HG02610 (cell line): ENCODE results near the gene MAML3.
"Not testable (repeated sequence)": the region's sequence is repeated elsewhere in the genome, so short reads cannot be mapped to it uniquely, and the experiment has no call there.

Experiments
- ATAC-seq: cut with Tn5 transposase; IDR thresholded peaks from one replicate; pipeline ENCODE4 v1.9.1; 2021; ENCODE audit warnings: mild to moderate bottlenecking, moderate library complexity; ENCODE audit not compliant: unreplicated experiment

MAML3 gene

DNA sequence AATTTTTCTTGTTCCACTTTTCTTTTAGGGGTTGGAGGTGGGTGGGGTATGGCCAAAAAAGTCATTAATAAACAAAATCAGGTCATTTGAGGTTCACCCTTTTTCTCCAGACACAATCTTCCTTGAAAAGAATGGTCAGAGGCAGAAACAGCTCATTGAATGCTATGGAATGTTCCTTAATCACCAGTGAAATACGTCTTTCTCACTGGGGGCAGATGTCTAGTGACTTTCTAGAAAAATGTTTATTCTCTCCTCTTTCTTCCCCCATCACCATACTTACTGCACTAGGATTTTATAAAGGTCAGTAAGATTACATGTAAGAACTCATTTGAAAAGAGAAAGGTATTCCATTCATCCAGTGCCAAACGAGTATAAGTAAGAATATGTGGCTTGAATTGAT lies 443.9 kb downstream of the MAML3 start:
- ATAC-seq: no peak

DNA sequence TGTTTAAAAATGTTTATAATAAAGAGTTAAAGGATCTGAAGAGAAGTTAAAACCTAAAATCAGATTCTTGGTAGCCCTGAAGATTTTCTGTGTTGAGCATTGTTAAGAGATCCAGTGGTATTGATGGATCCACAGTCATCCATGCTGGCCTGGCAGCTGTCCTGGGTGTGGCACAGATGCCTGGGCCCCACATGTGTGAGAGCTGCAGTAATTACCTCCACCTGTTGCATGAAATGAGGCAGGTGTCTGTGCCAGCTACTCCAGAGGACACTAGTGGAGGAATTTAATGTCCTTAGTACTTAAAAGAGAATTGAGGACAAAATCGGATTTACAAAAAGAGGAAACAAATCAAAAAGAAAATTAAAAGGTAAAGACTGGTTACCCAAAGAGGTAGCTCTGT lies 444.3 kb downstream of the MAML3 start:
- no peak for ATAC-seq

DNA sequence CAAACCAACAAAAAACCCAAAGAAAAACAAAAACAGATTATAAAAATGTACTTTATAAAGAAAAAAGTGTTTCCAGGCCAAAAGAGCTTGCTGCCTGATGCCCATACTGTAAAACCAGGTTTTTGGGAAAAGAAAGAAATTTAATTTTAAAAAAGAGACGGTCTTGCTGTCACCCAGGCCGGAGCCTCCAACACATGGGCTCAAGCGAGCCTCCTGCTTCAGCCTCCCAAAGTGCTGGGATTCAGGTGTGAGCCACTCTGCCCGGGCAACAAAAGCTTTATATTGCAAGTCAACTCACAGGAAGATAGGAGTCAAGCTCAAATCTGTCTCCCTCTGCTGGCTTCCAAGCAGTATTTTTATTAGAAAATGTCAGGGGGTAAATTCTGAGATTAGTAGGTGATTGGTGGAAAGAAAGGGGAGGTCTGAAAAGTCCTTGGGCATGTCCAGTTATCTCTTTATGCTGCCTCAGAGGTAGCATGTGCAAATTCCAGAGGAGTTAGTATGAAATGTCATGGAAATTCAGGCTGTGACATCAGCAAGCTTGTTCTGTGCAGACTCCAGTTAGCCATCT lies 449.0 kb downstream of the MAML3 start:
- ATAC-seq: no peak

DNA sequence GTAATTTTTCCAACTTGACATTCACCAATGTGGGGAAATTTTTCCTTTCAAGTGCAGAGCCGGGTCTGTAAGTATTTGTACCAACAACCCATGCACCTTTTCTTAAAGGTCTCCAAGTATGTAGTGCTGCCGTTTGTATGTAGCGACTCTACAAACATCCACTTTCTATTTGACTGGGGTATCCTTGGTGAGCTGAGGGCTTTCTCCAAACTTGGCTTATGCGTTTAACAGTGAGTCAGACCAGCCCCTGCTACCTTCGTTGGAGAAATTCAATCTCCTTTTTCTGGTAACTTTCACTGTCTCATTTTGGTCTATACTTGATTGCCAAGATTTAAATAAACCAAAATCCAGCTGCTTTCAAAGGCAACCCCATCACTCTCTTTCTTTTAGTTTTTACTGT lies 453.4 kb downstream of the MAML3 start:
- ATAC-seq: no peak

DNA sequence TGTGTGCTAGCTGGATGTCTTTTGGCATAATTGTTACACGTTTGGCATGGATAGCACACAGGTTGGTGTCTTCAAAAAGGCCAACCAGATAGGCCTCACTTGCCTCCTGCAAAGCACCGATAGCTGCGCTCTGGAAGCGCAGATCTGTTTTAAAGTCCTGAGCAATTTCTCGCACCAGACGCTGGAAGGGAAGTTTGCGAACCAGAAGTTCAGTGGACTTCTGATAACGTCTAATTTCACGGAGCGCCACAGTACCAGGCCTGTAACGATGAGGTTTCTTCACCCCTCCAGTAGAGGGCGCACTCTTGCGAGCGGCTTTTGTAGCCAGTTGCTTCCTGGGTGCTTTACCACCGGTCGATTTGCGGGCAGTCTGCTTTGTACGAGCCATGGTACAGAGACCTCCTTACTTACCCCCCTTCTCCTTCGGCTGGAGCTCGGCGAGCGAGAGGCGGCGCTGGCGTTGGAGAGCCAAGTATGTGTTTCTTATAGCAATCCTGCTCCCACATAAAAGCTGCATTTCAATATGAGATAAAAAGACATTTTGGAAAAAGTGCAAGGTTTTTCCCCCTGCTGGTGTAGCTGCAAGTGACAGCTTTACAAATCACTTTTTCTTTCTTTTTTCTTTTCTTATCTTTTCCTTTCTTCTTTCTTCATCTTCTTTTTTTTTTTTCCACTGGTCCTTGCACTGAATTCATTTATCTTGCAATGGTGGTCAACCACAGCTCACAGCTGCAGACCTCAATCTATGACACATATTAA lies 455.6 kb downstream of the MAML3 start:
- not testable (repeated sequence) for ATAC-seq

DNA sequence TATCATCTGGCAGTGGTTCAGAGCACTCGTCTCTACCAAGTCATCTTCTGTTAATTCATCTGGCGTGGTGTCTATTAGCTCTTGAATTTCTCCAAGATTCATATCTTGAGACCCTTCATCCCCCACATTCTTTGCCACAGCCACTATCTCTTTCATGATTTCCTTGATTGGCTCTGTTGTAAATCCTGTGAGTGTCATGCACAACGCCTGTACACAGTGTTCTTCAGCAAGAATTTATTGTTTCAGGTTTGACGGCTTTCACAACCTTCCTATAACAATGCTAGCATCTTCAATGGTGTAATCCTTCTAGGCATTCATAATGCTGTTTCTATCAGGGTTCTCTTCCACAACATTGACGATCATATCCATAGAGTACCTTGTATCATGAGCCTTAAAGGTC lies 457.5 kb downstream of the MAML3 start:
- ATAC-seq: no peak

DNA sequence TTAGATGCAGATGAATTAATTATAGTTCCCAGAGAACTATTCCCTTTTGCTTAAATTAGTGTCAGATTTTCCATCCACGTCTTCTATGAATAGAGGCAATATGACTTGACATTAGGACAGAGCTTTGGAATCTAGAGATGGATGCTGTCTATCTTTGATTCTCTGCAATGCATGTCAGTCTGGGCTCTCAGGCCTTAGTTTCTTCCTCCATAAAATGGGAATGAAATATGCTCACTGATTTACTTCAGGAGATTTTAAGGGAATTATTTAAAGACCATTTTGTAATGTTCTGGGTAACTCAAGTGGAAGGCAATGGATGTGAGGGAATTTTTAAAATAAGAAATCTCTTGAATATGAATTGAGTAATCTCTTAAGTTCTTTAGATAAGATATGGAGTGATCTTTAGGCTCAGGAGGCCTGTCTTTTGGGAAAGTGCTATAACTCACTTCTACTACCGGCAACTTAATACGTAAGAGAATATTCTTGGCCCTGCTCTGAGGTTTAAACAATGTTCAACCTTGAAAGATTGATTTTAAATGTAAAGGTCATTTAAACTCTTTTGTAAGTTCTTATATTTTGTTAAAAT lies 459.4 kb downstream of the MAML3 start:
- no peak for ATAC-seq

DNA sequence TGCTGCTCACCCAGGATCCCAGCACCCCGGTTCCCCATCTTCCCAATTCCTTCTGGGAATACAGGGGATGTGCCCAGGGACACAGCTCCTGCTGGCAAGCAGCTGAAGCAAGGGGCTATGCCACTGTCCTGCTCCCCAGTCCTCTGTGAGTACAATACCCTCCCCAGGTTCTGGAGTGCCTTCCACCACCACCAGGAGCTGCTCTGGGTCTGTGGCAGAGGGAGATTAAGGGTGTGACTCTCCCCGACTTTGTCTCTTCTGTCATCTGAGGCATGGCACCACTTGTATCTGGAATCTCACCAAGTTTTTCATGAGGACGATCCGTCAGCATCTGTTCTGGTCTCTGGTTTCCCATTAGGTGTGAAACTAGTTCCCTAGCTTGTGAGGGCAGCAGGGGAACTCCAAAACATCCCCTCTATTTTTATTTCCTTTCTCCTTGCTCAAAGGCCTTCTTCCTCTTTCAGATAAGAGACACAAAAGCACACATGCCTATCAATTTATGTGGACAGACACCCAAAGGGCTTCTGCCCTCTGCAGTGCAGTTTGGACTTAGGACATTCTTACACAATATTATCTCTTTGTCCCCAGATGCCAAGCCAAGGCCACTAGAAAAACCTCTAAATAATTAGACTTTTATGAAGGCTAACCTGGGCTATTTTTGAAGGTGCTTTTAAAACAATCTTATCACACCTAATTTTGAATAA lies 461.5 kb downstream of the MAML3 start:
- no peak for ATAC-seq

DNA sequence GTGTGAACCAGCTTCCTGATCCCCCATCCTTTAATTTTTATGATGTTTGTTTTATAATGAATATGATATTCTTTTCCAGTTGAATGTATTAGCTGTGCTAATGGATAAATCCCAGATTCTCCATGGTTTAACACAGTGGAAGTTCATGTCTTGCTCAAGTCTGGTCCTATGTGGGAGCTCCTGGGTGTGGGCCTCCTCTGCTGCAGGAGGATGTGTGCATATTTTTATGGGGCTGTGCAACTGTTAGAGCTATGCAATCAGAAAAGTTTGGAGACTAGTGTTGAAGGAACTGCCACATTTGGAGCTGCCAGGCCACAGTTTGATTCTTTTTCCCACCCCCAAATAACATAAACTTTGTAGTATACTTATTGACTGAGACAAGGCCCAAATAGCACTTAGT lies 463.6 kb downstream of the MAML3 start:
- ATAC-seq: no peak

DNA sequence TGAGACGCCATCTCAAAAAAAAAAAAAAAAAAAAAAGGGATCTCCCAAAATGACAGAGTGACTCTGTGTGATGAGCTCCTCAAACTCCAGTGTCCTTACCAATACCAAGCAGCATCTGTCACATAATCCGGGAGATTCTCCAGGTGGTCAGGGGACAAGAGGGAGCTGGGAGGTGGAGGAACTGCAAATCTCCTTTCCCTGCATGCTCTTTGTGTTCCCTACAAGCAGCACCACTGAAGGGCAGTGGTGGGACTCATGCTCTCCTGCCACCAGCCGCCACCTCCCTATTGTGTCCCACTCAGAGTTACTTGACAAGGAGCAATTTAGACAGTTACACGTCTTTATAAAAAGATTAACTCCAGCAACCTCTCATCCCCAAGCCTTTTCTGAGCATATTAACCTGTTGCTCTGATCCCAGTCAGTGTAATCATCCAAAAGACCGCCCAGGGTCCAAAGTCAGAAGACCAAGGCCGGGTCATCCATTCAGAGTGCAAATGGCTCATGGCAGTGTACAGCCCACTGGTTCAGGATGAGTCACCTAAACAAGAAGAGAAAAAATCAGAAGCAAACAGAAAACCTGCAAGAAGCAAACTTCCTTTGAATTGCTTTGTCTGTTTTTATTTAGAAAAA lies 464.8 kb downstream of the MAML3 start:
- no peak for ATAC-seq

DNA sequence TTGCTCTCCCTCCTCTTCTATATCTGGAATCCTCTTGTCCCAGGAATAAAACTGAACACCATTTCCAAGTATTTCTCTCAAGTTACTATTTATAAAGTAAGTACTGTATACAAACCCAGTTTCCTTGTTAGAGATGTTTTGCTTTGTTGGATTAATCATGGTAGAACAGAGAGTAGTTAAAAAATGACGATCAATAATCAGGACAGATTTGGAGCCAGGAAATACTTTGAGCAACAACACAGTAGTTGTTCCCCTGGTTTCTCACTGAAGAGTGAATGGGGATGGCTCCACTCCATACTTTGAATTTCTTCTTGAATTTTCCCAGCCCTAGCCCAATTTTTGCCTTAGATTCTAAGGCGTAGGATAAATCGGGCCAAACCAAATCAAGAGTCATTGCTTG lies 467.0 kb downstream of the MAML3 start:
- no peak for ATAC-seq

DNA sequence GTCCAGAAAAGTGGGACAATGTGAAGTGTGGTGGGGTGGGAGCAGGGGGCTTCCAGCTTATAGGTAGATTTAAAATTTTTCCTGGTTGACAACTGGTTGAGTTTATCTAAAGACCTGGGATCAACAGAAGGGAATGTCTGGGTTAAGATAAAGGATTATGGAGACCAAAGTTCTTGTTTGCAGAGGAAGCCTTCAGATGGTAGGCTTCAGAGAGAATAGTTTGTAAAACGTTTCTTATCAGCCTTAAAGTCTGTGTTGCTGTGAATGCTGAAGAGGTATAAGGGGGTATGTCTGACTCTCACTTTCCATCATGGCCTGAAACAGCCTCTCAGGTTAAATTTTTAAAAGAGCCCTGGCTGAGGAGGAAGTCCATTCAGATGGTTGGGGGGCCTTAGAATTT lies 467.9 kb downstream of the MAML3 start:
- ATAC-seq: no peak

DNA sequence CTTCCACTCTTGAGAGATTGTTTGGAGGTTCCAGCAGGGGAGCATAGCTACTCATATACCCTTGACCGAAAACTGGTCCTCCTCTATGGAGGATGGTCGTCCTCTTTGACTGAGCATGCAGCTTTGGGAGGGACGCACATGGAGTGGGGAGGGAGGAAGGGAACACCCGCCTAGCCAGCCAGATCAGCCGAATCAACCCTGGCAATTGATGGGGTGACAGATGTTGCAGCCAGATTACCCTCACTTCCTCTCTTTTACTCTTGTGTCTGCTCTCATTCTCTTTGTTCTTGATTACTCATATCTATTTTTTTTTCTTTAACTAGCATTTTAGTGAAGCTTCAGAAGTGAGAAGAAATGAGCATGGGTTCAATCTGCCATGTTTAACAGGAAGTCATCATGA lies 468.8 kb downstream of the MAML3 start:
- ATAC-seq: no peak

DNA sequence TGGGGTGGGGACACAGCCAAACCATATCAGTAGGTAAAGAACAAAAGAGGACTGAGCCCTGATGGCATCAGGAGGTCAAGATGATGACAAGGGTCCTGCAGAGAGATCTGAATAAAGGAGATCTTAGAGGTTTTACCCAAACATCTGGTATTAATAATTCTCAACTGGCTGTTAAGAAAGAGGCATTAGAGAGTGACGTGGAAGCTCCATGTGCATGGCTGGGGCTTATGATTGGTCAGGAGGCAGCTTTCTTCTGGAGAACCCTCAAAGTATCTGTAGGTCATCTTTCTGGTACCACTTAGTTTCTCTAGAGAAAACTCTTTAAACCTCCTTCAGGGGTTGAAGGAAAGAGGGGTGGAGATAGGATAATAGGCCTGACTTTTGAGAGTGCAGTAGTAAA lies 469.6 kb downstream of the MAML3 start:
- ATAC-seq: no peak

DNA sequence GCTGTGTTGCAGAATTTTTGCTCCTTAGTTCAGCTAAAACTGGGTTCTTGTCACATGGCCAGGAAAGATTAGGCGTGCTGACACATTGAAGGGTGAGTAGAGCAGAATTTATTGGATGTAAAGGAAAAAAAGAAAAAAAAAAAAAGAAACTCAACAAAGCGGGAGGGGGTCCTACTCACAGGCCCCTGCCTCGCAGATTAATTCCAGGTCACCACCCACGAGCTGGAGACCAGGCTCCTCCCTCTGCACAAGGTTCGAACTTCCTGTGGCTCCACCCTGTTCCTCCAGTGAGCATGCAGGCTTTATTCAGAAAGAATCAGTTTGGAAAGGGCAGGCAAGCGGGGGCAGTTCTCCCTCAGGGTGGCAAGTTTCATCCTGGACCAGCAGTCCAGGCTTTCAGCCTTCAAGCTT lies 471.2 kb downstream of the MAML3 start:
- no peak for ATAC-seq

DNA sequence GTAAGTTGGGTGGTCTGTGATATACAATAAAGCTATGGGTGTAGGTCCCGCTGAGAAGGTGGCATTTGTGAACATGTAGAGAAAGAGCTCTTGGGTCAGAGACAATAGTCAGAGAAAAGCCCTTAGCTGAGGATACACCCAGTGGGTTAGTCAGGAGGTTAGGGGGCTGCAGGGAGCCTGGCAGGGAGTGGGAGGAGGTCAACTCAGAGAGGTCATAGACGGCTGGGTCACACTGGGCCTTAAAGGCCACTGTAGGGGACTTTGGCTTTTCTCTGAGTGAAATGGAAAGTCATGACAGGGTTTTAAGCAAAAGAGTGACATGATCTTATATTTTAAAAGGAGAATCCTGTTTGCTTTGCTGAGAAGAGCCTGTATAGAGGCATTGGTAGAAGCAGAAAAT lies 471.7 kb downstream of the MAML3 start:
- ATAC-seq: no peak

DNA sequence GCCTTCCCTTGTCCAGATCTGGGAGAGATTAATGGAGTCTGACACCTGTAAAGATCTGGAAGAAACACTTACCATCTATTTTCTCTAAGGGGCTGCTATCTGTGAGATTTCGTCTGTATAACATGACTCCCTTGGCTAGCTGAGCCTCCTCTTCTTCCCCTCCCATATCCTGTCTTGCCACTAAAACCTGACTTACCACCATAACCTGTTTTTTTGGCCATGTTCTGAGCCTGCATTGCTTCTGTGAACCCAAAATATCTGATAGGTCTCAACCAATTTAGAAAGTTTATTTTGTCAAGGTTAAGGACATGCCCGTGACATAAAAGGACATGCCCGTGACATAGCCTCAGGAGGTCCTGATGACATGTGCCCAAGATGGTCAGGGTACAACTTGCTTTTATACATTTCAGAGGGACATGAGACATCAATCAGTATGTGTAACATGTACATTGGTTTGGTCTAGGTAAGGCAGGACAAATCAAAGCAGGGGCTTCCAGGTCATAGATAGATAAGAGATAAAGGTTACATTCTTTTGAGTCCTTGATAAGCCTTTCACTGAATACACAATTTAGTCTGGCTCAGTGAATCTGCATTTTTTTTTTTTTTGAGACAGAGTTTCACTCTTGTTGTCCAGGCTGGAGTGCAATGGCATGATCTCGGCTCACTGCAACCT lies 476.9 kb downstream of the MAML3 start:
- no peak for ATAC-seq

DNA sequence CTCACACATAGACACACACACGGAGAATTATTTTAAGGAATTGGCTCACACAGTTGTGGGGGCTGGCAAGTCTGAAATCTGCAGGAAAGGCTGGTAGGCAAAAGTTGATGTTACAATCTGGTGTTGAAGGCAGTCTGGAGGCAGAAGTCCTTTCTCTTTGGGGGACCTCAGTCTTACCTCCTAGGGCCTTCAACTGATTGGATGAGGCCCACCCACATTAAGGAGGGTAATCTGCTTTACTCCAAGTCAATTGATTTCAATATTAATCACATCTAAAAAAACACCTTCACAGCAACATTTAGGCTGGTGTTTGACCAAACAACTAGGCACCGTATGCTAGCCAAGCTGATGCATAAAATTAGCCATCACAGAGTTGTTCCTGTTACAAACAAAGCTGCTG lies 477.6 kb downstream of the MAML3 start:
- no peak for ATAC-seq

DNA sequence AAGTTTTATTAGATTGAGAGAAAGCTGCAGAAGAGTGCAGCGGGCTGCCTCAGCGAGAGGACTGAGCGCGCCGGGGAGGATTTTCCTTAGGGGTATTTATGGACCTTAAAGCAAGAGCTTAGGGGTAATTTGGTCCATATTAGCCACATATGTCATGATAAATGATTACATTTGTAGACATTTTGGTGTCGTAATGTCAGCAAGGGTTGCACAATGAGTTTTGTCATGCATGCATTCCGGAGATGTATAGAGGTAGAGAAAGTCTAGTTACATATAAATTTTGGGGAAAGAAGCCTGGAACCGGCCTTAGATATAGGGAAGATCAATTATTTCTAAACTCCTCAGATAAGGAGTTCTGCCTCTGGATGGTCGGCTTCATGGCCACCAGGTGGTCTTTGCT lies 478.3 kb downstream of the MAML3 start:
- no peak for ATAC-seq

DNA sequence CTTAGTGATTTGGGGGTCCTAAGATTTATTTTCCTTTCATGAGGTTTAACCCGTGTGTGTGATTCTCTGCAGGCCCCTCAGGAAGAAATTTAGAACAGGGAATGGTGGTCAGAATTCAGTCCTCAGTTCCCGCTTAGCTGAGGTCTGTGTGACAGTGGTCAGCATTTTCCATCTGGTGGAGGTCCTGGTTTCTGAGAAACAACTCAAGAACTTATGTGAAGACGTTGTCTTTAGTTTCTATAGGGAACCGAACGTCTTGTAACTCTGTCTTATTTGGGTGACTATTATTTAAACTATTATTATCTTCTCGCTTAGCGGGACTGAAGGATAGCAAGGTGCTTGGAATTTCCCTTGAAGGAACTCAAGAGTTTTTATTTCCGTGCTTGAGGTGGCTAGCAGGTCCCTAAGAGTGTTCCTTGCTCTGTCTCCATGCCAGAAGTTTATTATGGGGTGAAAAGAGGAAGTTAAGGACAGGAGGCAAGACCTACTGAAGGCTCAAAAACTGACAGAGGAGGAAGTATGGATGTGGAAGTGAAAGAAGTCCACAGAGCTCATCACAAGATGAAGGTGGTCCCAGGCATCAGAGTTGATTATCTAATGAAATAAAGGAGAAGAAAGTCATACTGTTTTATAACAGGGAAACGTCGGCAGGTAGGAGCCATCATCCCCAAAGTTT lies 479.0 kb downstream of the MAML3 start:
- ATAC-seq: no peak
